Gastrocnemius medialis (tissue), 4 donors: ENCODE results near the gene CTNNBIP1. TPM values are rescaled to one million over a fixed set of nuclear protein-coding genes. Genes with fewer than 3 reads are reported as not detected.

Experiments
- ATAC-seq, 2 donors: fragments of 150-250 bp; one replicate each; pipeline ENCODE4 v1.9.1; 2016
- DNase-seq, 2 donors: peaks; one replicate each; pipeline ENCODE4 v3.0.0-alpha.2; 2019
- H3K27ac ChIP-seq, 4 donors: fragments of 200-600 bp; sonication (generic); 1 replicate in 1 of 4; 2 replicates in 3 of 4; pipeline ENCODE4 v1.5.1; 2016 to 2018; ENCODE audit warnings: mild to moderate bottlenecking in 2 of 4, moderate library complexity in 1 of 4
- H3K27me3 ChIP-seq, 3 donors: fragments of 200-600 bp; sonication (generic) in 2 of 3; 1 replicate in 1 of 3; 2 replicates in 2 of 3; pipeline versions ENCODE4 v1.5.1 to v1.6.0; 2016 to 2019; ENCODE audit warnings: mild to moderate bottlenecking in 1 of 3, moderate library complexity in 1 of 3
- H3K36me3 ChIP-seq, 2 donors: fragments of 200-600 bp; sonication (generic) in 1 of 2; one replicate each; pipeline ENCODE4 v1.5.1; 2017 to 2018
- H3K4me1 ChIP-seq, 2 donors: fragments of 200-600 bp; sonication (generic) in 1 of 2; one replicate each; pipeline ENCODE4 v1.5.1; 2016 to 2017; ENCODE audit warnings: mild to moderate bottlenecking in 2 of 2
- H3K4me3 ChIP-seq, 4 donors: fragments of 200-600 bp; sonication (generic) in 3 of 4; 1 replicate in 1 of 4; 2 replicates in 3 of 4; pipeline ENCODE4 v1.5.1; 2016 to 2019; ENCODE audit warnings: mild to moderate bottlenecking in 2 of 4
- H3K9me3 ChIP-seq, 3 donors: fragments of 200-600 bp; sonication (generic) in 2 of 3; 1 replicate in 1 of 3; 2 replicates in 2 of 3; pipeline ENCODE4 v1.5.1; 2016 to 2019
- CTCF ChIP-seq, 5 experiments: fragments of 450-650 bp in 3 of 5; fragments of 200-600 bp in 2 of 5; sonication (generic) in 2 of 5; IDR thresholded peaks in 4 of 5; conservative IDR thresholded peaks in 1 of 5; 1 replicate in 4 of 5; 2 replicates in 1 of 5; pipeline ENCODE4 v1.5.1; 2016 to 2019; ENCODE audit warnings: antibody characterized with exemption in 5 of 5, mild to moderate bottlenecking in 3 of 5, moderate library complexity in 3 of 5
- POLR2A ChIP-seq, 2 donors: fragments of 450-650 bp; IDR thresholded peaks; one replicate each; pipeline ENCODE4 v1.6.1; 2017; ENCODE audit warnings: antibody characterized with exemption in 2 of 2, mild to moderate bottlenecking in 2 of 2, moderate library complexity in 2 of 2
- in situ Hi-C, 4 donors: fragments of 200-750 bp; cut with MboI; loops; one replicate each; pipeline versions ENCODE4 v1.15.0 to v1.8.0; 2017; ENCODE audit warnings: low sequenced_read_pairs in 4 of 4
- intact Hi-C: fragments of 100-400 bp; cut with DNase I; formaldehyde crosslinking; loops from one replicate; pipeline ENCODE4 v1.15.1; 2023; ENCODE audit warnings: low total_unique reads
- total RNA-seq, 4 donors: library from RNA; depleted of rRNA; stranded (reverse); fragments of >200 nt; gene quantifications; one replicate each; pipeline versions ENCODE4 v1.1.0 to v1.2.3, GENCODE V29; 2016

The CTNNBIP1 gene
- total RNA-seq, 4 donors from 2014 or later, result 10.3 to 13.2 (median 10.4) TPM

DNA sequence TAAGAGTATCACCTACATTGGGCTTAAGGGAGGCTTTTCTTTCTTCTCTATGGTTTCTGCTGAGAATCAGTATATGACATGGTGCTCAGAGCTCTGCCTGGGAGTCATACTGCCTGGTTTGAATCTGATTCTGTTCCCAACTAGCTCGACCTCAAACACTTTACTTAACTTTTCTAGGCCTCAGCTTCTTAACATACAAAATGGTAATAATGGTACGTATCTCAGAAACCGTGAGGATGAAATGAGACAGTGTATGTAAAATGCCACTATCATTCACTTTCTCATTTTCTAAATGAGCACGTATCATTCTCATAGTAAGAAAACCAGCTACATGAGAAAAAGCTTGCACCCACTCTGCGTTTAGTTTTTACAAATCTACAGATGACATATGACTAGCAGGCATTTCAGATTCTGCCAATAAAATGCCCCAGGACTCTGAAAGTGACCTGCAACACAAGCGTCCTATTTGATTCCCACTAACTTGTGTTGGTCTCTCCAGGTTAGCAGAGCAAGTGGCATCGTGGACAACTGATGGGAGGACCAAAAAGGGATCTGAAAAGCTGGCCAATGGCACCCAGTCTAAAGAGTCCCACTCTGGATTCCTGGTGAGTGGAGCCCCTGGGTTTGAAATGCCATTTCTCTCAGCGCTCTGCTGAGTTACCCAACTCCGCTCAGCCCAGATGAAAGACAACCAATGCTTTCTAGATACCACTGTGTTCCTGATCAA lies 6.1 kb downstream of the CTNNBIP1 start:
- in situ Hi-C loops, result no loop called here
- Histone ChIP-seq H3K9me3 (no peaks in the 10 kb centered on the region), H3K36me3 (no peaks in the 10 kb centered on the region), H3K27ac (peak overlapping the region in 2 of 4 donors; percentile 53 to 82), H3K4me1 (peaks cover 35 to 73% of the 10 kb centered on the region in 2 donors), H3K27me3 (no peaks in the 10 kb centered on the region), H3K4me3 (no peak overlapping the region)
- DNase-seq (no peak), ATAC-seq (no peak)
- intact Hi-C loops, result no loop called here
- no peak for TF ChIP-seq CTCF (IDR thresholded peaks at IDR 0.05 in 4 of 5, conservative IDR thresholded peaks at IDR 0.05 in 1 of 5)
- TF ChIP-seq POLR2A (IDR thresholded peaks at IDR 0.05), result no peak

GRCh38 chr1:9902060-9902452 lies 8.0 kb downstream of the CTNNBIP1 start:
- no peaks in the 10 kb centered on the region for H3K9me3 ChIP-seq
- DNase-seq (no peak), ATAC-seq (no peak)
- peak overlapping the region; percentile 25 to 82 (median 62) for H3K27ac ChIP-seq
- H3K36me3 ChIP-seq, result no peaks in the 10 kb centered on the region
- H3K4me3 ChIP-seq, result no peak overlapping the region
- H3K4me1 ChIP-seq, result peaks cover 27 to 62% of the 10 kb centered on the region in 2 donors
- H3K27me3 ChIP-seq, result no peaks in the 10 kb centered on the region
- TF ChIP-seq CTCF (IDR thresholded peaks at IDR 0.05 in 4 of 5, conservative IDR thresholded peaks at IDR 0.05 in 1 of 5), result no peak
- TF ChIP-seq POLR2A (IDR thresholded peaks at IDR 0.05), result no peak
- intact Hi-C loops (no loop called here), in situ Hi-C loops (no loop called here)

- ATAC-seq (peak; percentile 28 to 63), DNase-seq (peak in 1 of 2 donors; percentile 63)
- Histone ChIP-seq H3K4me1 (peaks cover 27 to 60% of the 10 kb centered on the region in 2 donors), H3K27ac (peak overlapping the region; percentile 48 to 82 (median 62)), H3K27me3 (no peaks in the 10 kb centered on the region), H3K9me3 (no peaks in the 10 kb centered on the region), H3K36me3 (no peaks in the 10 kb centered on the region), H3K4me3 (no peak overlapping the region)
- in situ Hi-C loops (no loop called here), intact Hi-C loops (no loop called here)
- no peak for TF ChIP-seq POLR2A (IDR thresholded peaks at IDR 0.05)
- no peak for TF ChIP-seq CTCF (IDR thresholded peaks at IDR 0.05 in 4 of 5, conservative IDR thresholded peaks at IDR 0.05 in 1 of 5)
Measured at GRCh38 chr1:9901148-9902059, 8.7 kb downstream of the CTNNBIP1 start.

DNA sequence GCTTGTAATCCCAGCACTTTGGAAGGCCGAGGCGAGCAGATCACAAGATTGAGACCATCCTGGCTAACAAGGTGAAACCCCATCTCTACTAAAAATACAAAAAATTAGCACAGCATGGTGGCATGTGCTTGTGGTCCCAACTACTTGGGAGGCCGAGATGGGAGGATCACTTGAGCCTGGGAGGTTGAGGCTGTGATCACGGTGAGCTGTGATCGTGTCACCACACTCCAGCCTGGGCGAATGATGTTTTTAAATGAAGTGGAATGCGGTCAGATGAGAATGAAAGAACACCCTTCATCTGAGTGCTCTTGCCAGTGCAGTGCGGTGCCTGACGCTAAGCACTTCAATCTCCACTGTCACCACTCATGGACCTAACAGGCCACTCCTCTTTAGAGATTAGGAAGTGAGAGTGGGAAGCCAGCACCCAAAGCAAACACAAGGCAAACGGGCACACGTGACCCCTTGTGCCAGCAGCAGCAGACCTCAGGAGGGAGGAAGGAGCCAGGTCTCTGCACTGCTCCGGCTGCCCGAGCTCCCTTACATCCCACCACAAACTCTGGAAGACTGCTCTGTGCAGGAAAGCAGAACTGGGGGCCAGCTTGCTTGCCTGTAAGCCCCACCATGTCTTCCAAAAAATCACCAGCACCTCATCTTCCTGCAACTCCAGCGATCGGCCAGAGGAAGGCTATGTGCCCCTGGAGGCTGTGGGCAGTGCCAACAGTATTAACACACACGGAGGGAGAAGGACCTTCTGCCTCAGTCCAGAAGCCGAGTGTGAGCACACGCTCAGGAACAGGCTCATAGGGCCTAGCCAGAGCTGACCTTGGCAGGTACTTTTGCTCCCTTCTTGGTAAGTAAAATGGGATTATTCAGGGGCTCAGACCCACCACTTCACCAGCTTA lies 9.7 kb downstream of the CTNNBIP1 start:
- TF ChIP-seq POLR2A (IDR thresholded peaks at IDR 0.05), result peak; percentile 11 to 15
- TF ChIP-seq CTCF (IDR thresholded peaks at IDR 0.05 in 4 of 5, conservative IDR thresholded peaks at IDR 0.05 in 1 of 5), result no peak
- Histone ChIP-seq H3K4me3 (peak overlapping the region in 1 of 4 donors; percentile 10), H3K4me1 (peaks cover 27 to 54% of the 10 kb centered on the region in 2 donors), H3K36me3 (no peaks in the 10 kb centered on the region), H3K27ac (peak overlapping the region; percentile 48 to 82 (median 62)), H3K27me3 (no peaks in the 10 kb centered on the region), H3K9me3 (no peaks in the 10 kb centered on the region)
- ATAC-seq (peak; percentile 69 to 81), DNase-seq (peak; percentile 26 to 53)
- in situ Hi-C loops, result no loop called here
- intact Hi-C loops, result no loop called here
